GM19023 (cell line): ENCODE measurements around the gene AUTS2.

ENCODE experiments used
- ATAC-seq: cut with Tn5 transposase; IDR thresholded peaks from one replicate; pipeline ENCODE4 v1.9.1; 2021; ENCODE audit warnings: mild to moderate bottlenecking, moderate library complexity; ENCODE audit not compliant: unreplicated experiment

The AUTS2 gene

DNA sequence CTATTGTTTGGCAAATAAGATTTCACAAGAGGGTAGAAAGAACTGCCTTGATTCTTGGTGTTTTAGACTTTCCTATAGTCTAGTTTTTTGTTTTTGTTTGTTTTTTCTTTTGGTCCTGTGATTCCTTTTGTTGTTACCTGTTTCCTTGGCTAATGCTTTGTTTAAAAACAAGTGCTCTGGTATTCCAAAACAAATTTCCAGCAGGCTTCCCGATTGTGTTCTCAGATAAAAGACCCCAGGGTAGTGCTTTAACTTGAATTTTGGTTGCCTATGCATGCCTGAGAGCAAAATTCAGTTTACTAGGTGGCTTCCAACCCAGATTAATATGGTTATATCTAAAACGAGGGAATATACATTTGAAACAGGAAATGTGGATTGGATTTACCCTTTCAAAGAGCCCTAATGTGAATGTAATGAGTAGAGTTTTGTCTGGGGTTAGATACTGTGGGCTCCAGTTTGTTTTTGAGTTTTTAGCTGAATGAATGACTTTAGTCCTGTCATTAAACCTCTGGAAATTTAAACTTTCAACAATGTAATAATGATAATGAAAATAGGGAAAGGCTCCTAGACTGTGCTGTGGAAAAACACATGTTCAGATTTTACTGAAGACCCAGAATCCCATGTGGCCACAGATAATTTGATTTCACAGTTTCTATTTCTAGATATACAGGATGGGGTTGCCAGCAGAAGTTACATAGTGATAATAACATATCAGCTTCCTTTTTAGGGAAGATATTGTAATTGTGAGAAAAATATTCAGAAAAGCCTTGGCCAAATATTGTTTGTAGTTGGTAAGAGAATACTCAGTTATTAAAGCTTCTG is 23.9 kb downstream of the AUTS2 start:
- no peak for ATAC-seq

GRCh38 chr7:69622960-69623359 is 24.7 kb downstream of the AUTS2 start:
- no peak for ATAC-seq

DNA sequence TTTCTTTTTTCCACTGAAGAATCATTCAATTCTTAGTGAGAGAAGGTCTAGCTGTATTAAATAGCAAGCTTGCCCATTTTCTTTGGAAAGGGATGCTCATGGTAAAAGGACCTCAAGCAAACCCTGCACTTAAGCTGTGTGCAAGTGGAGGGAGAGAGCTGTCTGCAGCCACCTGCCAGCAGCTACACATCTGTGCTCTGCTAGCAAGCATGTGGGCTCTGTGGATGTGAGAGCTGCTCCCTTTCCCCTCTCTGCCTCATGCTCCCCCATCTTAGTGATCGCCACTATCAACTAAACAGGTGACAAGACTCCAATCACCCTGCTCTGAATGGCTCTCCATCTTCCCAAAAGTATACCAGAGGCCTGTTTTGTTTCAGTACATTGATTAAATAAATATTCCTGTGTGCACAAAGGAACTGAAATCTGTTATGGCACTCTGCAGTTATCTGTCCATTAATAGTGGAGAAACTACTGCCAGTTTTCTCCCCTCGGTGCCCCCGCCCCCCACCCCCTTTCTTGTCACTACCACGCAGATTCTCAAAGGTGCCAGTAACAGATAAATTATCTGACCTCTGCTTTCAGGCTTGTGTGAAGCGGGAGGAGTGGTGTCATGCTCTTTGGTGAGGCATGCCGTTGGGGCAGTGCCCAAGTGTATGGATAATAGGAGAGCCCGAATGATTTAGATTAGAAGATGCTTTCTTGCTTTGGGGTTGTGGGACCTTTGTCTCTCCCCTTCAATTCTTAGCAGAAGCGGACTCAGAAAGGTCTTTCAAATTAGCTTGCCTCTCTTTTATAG is 26.4 kb downstream of the AUTS2 start:
- no peak for ATAC-seq

- ATAC-seq, result no peak
Observed at GRCh38 chr7:69625238-69625637, 27.0 kb downstream of the AUTS2 start.

GRCh38 chr7:69625798-69626197 is 27.5 kb downstream of the AUTS2 start:
- ATAC-seq, result no peak

- ATAC-seq, result no peak
Observed at GRCh38 chr7:69630292-69630691, 32.0 kb downstream of the AUTS2 start.

GRCh38 chr7:69631131-69631530 is 32.9 kb downstream of the AUTS2 start:
- ATAC-seq, result no peak

GRCh38 chr7:69632280-69632679 is 34.0 kb downstream of the AUTS2 start:
- no peak for ATAC-seq

DNA sequence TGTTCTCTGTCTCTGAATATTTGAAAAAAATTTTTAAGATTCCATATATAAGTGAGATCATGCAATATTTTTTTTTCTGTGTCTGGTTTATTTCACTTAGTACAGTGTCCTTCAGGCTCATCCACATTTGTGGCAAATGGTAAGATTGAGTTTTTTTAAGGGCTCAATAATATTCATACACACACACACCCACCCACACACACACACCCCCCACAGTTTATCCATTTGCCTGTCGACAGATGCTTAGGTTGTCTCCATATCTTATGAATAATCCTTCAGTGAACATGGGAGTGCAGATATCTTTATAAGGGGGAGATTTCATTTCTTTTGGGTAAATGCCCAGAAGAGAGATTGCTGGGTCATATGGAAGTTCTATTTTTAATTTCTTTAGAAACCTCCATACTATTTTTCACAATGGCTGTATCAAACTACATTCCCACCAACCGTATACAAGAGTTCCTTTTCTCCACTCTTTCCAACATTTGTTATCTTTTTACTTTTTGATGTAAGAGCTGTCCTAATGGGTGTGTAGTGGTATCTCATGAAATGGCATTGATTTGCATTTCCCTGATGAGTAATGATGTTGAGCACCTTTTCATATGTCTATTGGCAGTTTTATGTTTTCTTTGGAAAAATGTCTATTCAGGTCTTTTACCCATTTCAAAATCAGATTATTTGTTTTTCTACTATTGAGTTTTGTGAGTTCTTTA is 35.0 kb downstream of the AUTS2 start:
- ATAC-seq, result no peak

- ATAC-seq, result no peak
Observed at GRCh38 chr7:69635555-69636185, 37.4 kb downstream of the AUTS2 start.

GRCh38 chr7:69638674-69639073 is 40.4 kb downstream of the AUTS2 start:
- ATAC-seq, result no peak

DNA sequence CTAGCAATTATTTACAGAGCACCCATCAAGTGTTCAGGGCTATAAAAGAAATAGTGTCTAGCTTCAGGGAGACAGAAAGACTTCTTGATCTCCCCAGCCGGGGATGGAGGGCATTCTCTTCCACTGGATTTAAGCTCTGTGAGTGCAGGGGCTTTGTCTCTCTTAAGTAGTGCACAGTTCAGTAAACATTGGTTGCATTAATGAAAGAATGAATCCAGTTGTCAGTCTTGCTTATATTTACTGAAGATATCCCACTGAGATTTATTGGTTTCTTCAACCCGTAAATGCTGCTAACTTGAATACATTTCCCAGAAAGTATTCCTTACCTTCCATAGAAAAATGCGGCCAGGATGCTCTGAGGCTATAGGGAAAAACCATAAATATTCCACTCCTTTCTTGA is 41.9 kb downstream of the AUTS2 start:
- ATAC-seq, result no peak

GRCh38 chr7:69640925-69641594 is 42.8 kb downstream of the AUTS2 start:
- no peak for ATAC-seq

GRCh38 chr7:69643265-69643664 is 45.0 kb downstream of the AUTS2 start:
- no peak for ATAC-seq

GRCh38 chr7:69643708-69644445 is 45.6 kb downstream of the AUTS2 start:
- no peak for ATAC-seq

- ATAC-seq, result no peak
Observed at GRCh38 chr7:69645683-69646082, 47.4 kb downstream of the AUTS2 start.

DNA sequence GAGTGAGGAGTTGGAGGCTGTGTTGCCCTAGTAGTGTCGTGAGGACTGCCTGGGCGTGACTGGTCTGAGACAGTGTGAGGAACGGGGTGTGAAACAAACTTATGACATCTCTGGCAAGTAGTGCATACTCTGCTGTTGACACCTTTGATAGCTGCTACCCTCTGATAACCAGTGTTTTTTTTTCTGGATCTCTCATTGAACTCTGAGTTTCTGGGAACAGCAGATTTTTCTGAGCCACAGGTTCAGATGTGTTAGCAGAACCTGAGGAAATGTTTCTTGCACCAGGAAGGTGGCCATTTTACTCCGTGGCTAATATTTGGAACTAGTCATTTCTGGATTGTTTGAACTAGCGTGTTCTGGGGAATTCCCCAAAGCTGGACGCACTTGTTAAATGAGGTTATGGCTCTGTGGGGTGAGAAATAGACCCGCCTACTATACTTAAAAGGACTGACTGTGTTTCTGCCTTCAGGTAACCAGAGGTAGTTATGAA is 52.9 kb downstream of the AUTS2 start:
- peak; percentile 82 for ATAC-seq

GRCh38 chr7:69652947-69653701 is 54.8 kb downstream of the AUTS2 start:
- ATAC-seq, result no peak

DNA sequence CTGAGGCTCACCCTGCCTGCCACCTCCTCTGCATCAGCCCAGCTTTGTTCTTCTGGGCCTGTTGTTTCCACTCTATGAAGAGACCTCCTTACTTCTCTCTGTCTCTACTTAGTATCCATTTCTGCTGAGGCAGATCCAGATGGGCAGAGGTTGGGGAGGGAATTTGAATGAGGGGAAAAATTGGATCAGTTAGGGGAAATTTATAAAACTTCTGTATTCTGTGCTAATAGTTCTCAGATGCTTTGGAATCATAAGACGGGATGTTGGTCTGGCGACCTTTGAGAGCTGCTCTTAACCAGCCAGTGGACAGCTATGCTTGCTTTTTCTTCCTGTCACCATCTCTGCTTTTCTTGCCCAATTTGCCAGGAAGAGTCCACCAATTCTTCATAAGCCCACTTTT is 55.5 kb downstream of the AUTS2 start:
- ATAC-seq, result no peak
